K562 (cell line): Measurements from ENCODE around the gene SPRR2A. TPM values are rescaled to one million over a fixed set of nuclear protein-coding genes. Genes with fewer than 3 reads are reported as not detected.

Experiments used
- HCFC1 ChIP-seq: IDR thresholded peaks from 2 replicates; pipeline ENCODE4 v1.6.1; 2012; ENCODE audit warnings: low read depth, low read length, improper control_type of control experiment
- KLF6 ChIP-seq: fragments of 250-450 bp; sonication (Bioruptor Pico); IDR thresholded peaks from 2 replicates; pipeline ENCODE4 v1.4.0; 2020; ENCODE audit warnings: mild to moderate bottlenecking, moderate library complexity, borderline replicate concordance
- MTA2 ChIP-seq: fragments of 450-650 bp; IDR thresholded peaks from 2 replicates; pipeline ENCODE4 v1.6.1; 2016; ENCODE audit warnings: low read depth
- NFATC3 ChIP-seq: fragments of 450-650 bp; IDR thresholded peaks from 2 replicates; pipeline ENCODE4 v1.6.1; 2017; ENCODE audit warnings: mild to moderate bottlenecking
- PHF8 ChIP-seq: fragments of 200-600 bp; sonication (generic); IDR thresholded peaks from 2 replicates; pipeline ENCODE4 v1.6.1; 2012; ENCODE audit warnings: mixed run types, mild to moderate bottlenecking, inconsistent platforms, low read length, moderate library complexity, borderline replicate concordance
- PRMT5 ChIP-seq: sonication (generic); formaldehyde crosslinking; IDR thresholded peaks from 2 replicates; pipeline ENCODE4 v1.5.0; 2020; ENCODE audit warnings: missing genetic modification reagents
- SMARCA4 ChIP-seq: fragments of 450-650 bp; IDR thresholded peaks from 2 replicates; pipeline ENCODE4 v1.6.1; 2016
- SRSF1 ChIP-seq: fragments of 200-400 bp; formaldehyde crosslinking; IDR thresholded peaks from 2 replicates; pipeline ENCODE4 v1.6.1; 2017; ENCODE audit warnings: mild to moderate bottlenecking, low read depth, low read length, moderate library complexity
- STAG1 ChIP-seq: sonication (generic); formaldehyde crosslinking; IDR thresholded peaks from 2 replicates; pipeline ENCODE4 v1.5.0; 2020; ENCODE audit warnings: missing genetic modification reagents, borderline replicate concordance
- TRIM28 ChIP-seq: fragments of 450-650 bp; IDR thresholded peaks from 2 replicates; pipeline ENCODE4 v1.6.1; 2017
- TSC22D4 ChIP-seq: fragments of 450-650 bp; IDR thresholded peaks from 2 replicates; pipeline ENCODE4 v1.6.1; 2016; ENCODE audit warnings: missing genetic modification characterization, missing biosample characterization, control low read depth
- ZNF134 ChIP-seq: fragments of 250-450 bp; sonication (Bioruptor Pico); conservative IDR thresholded peaks from 2 replicates; pipeline ENCODE4 v1.4.0; 2020
- ZNF3 ChIP-seq: fragments of 250-450 bp; sonication (Bioruptor Pico); IDR thresholded peaks from 2 replicates; pipeline ENCODE4 v1.5.0; 2021; ENCODE audit warnings: mild to moderate bottlenecking, moderate library complexity
- ZNF75A ChIP-seq: fragments of 450-650 bp; formaldehyde crosslinking; IDR thresholded peaks from 2 replicates; pipeline ENCODE4 v1.4.0; 2020; ENCODE audit warnings: mild to moderate bottlenecking
- polyA plus RNA-seq, 8 experiments: library from polyadenylated mRNA; depleted of rRNA in 4 of 8; stranded (reverse) in 5 of 8; unstranded in 3 of 8; fragments of >200 nt; fragmentation: Nextera tagmentation in 2 of 8; fragmentation: Illumina TruSeq in 1 of 8; extraction: Ambion mirVana in 2 of 8; extraction: Trizol in 1 of 8; gene quantifications; 2 replicates each; pipeline versions ENCODE4 v1.2.1 to v1.2.3, GENCODE V29; 2011 to 2014; ENCODE audit warnings: inconsistent platforms in 1 of 8, missing spikeins in 1 of 8
- total RNA-seq, 7 experiments: library from RNA; depleted of rRNA in 6 of 7; stranded (reverse); fragments of >200 nt in 6 of 7; fragmentation: Illumina TruSeq in 2 of 7; extraction: Trizol in 2 of 7; gene quantifications; 2 replicates each; pipeline versions ENCODE4 v1.2.1 to v1.2.3, GENCODE V29; 2011 to 2021; ENCODE audit warnings: low replicate concordance in 1 of 7
- TF ChIP-seq, protein P1 (sequence below), 2 experiments: fragments of 450-650 bp; IDR thresholded peaks; 2 replicates each; pipeline ENCODE4 v1.6.1; 2016; ENCODE audit warnings: mild to moderate bottlenecking in 2 of 2, borderline replicate concordance in 1 of 2, low read depth in 1 of 2, moderate library complexity in 1 of 2
- TF ChIP-seq, protein P2 (sequence below): conservative IDR thresholded peaks from 2 replicates; pipeline ENCODE4 v1.6.1; 2011; ENCODE audit warnings: low read depth, mild to moderate bottlenecking, low read length; ENCODE audit not compliant: control insufficient read depth
- TF ChIP-seq, protein P3 (sequence below): fragments of 450-650 bp; IDR thresholded peaks from 2 replicates; pipeline ENCODE4 v1.6.1; 2014; ENCODE audit warnings: low read depth, mild to moderate bottlenecking, moderate library complexity, borderline replicate concordance

Gene SPRR2A
- total and polyA plus RNA-seq, 9 of the 15 experiments (the other 6 are each of a cell fraction or from before 2014, with no cell fraction given): 0.17 TPM; not detected in 8

DNA sequence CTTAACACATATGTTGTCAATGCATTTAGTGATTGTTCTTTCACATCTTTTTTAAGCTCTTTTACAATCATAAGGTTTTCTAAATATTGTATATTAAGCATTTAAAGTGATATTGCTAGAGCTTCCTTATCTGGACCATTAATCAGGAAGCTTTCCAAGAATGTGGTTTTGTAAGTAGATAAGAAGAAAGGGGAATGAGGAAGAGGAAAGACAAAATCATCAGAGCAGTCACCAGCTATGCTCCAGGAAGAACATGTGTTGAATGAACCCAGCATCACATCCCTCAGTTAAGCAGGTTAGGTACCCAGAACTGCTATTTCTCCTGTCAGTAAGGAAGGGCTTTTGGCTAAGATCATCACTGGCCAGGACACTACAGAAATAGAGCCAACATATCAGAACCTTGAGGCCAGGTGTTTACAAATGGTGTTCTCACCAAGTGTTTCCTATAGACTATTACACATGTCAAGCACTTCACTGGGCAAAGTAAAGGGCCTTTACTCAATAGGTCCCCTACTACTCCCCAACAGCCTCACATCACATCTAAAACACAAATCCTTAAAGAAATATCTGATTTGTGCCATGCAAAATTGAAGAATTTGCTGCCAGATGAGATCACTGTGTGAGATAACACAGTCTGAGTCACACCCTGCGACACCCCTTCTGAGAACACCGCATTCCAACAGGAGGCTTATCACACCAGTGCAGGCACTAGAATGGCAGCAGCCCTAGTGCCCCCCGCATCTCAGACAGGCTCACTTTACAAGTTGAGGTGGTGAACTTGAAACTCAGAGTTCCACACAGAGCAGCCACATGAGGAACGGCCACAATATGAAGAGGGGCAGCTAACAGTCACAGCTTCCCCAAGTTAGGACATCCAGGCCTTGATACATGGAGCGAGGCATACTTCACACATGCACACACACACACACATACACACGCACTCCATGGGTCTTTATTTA lies 1.8 kb upstream of the SPRR2A start (continued):
- TF ChIP-seq ZNF3 (CRISPR knock-in tag) (no peak), PRMT5 (CRISPR knock-in tag) (no peak), MTA2 (peak; percentile 92), PHF8 (no peak), TSC22D4 (no peak), SMARCA4 (peak; percentile 99), STAG1 (CRISPR knock-in tag) (no peak), KLF6 (no peak), ZNF134 (no peak), TRIM28 (0 out of 2 replicates have a peak, but pooled peaks have one; percentile 19), SRSF1 (no peak), ZNF75A (no peak), NFATC3 (no peak), HCFC1 (no peak)
- TF ChIP-seq, protein P1, sequence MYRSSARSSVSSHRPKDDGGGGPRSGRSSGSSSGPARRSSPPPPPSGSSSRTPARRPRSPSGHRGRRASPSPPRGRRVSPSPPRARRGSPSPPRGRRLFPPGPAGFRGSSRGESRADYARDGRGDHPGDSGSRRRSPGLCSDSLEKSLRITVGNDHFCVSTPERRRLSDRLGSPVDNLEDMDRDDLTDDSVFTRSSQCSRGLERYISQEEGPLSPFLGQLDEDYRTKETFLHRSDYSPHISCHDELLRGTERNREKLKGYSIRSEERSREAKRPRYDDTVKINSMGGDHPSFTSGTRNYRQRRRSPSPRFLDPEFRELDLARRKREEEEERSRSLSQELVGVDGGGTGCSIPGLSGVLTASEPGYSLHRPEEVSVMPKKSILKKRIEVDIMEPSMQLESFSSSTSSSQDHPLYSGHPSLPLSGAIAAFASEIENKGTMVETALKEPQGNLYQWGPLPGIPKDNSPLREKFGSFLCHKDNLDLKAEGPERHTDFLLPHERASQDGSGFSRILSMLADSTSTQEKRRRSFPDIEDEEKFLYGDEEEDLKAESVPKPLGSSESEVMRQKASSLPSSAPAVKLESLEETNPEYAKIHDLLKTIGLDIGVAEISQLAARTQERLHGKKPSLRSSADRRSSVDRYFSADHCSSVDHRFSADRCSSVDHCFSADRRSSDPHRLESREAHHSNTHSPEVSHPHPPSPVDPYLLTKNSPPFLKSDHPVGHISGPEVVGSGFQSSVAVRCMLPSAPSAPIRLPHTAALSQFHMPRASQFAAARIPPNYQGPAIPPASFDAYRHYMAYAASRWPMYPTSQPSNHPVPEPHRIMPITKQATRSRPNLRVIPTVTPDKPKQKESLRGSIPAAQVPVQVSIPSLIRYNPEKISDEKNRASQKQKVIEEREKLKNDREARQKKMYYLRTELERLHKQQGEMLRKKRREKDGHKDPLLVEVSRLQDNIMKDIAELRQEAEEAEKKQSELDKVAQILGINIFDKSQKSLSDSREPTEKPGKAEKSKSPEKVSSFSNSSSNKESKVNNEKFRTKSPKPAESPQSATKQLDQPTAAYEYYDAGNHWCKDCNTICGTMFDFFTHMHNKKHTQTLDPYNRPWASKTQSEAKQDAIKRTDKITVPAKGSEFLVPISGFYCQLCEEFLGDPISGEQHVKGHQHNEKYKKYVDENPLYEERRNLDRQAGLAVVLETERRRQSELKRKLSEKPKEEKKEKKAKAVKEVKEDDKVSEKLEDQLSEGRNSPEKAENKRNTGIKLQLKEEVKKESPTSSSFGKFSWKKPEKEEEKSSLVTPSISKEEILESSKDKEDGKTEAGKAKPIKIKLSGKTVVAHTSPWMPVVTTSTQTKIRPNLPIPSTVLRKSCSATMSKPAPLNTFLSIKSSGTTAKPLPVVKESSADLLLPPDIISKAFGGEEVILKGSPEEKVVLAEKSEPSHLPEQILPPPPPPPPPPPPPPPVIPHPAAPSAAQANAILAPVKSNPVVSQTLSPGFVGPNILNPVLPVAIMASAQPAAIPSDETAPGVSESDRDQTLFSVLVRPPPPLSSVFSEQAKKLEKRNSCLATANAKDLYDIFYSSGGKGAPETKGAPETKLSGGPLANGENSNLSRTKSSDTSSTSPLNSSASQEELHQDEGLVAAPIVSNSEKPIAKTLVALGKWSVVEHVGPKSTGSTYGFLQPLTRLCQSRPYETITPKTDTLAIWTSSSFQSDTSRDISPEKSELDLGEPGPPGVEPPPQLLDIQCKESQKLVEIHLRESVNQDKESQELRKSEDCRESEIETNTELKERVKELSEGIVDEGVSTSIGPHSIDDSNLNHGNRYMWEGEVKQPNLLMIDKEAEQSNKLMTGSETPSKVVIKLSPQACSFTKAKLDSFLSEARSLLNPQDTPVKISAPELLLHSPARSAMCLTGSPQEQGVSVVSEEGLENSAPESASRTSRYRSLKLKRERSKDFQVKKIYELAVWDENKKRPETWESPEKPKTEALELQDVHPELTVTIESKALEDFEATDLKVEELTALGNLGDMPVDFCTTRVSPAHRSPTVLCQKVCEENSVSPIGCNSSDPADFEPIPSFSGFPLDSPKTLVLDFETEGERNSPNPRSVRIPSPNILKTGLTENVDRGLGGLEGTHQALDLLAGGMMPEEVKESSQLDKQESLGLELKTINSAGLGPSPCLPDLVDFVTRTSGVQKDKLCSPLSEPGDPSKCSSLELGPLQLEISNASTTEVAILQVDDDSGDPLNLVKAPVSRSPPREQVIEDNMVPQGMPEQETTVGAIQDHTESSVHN (IDR thresholded peaks at IDR 0.05; ENCODE audit: borderline replicate concordance in 1 of 2, low read depth in 1 of 2): no peak
- TF ChIP-seq, protein P2, sequence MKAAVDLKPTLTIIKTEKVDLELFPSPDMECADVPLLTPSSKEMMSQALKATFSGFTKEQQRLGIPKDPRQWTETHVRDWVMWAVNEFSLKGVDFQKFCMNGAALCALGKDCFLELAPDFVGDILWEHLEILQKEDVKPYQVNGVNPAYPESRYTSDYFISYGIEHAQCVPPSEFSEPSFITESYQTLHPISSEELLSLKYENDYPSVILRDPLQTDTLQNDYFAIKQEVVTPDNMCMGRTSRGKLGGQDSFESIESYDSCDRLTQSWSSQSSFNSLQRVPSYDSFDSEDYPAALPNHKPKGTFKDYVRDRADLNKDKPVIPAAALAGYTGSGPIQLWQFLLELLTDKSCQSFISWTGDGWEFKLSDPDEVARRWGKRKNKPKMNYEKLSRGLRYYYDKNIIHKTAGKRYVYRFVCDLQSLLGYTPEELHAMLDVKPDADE: no peak; the same call in 1 of the 2 replicates
- TF ChIP-seq, protein P3, sequence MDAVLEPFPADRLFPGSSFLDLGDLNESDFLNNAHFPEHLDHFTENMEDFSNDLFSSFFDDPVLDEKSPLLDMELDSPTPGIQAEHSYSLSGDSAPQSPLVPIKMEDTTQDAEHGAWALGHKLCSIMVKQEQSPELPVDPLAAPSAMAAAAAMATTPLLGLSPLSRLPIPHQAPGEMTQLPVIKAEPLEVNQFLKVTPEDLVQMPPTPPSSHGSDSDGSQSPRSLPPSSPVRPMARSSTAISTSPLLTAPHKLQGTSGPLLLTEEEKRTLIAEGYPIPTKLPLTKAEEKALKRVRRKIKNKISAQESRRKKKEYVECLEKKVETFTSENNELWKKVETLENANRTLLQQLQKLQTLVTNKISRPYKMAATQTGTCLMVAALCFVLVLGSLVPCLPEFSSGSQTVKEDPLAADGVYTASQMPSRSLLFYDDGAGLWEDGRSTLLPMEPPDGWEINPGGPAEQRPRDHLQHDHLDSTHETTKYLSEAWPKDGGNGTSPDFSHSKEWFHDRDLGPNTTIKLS: no peak
